Measurements from ENCODE around the gene LGALS4.
A peak's percentile ranks its signal among the peaks of the same experiment; 100 is the strongest.
"Not testable (repeated sequence)": the region's sequence is repeated elsewhere in the genome, so short reads cannot be mapped to it uniquely, and the experiment has no call there.

LGALS4 gene

GRCh38 chr19:38812841-38813320 lies at the start of gene LGALS4:
LGALS4 (minus strand) TSS chr19:38812945; CDS start chr19:38812886, 59 bp downstream.
- no peak for DNase-seq

- DNase-seq, result no peak
These were observed 48.6 kb upstream of the LGALS4 start for GRCh38 chr19:38861368-38861767.

GRCh38 chr19:38859631-38860204 lies 47.0 kb upstream of the LGALS4 start:
- not testable (repeated sequence) for DNase-seq

- no peak for DNase-seq
These were observed 44.1 kb upstream of the LGALS4 start for GRCh38 chr19:38856813-38857212.

- not testable (repeated sequence) for DNase-seq
These were observed 43.0 kb upstream of the LGALS4 start for GRCh38 chr19:38855751-38856150.

GRCh38 chr19:38854961-38855360 lies 42.2 kb upstream of the LGALS4 start:
- not testable (repeated sequence) for DNase-seq

GRCh38 chr19:38853214-38853613 lies 40.5 kb upstream of the LGALS4 start:
- DNase-seq, result peak; percentile 50

GRCh38 chr19:38852231-38853044 lies 39.7 kb upstream of the LGALS4 start:
- peak; percentile 82 for DNase-seq

- peak; percentile 94 for DNase-seq
These were observed 39.0 kb upstream of the LGALS4 start for GRCh38 chr19:38851622-38852230.

- peak; percentile 77 for DNase-seq
These were observed 38.4 kb upstream of the LGALS4 start for GRCh38 chr19:38850976-38851621.

- peak; percentile 96 for DNase-seq
These were observed 37.8 kb upstream of the LGALS4 start for GRCh38 chr19:38850436-38850975.

GRCh38 chr19:38849860-38850435 lies 37.2 kb upstream of the LGALS4 start, which contains the start of gene HNRNPL:
HNRNPL (minus strand) TSS chr19:38849986; CDS start chr19:38849966, 20 bp downstream.
- DNase-seq, result peak; percentile 99

GRCh38 chr19:38849147-38849859 lies 36.6 kb upstream of the LGALS4 start:
- DNase-seq, result peak; percentile 100

GRCh38 chr19:38848299-38849146 lies 35.8 kb upstream of the LGALS4 start:
- no peak for DNase-seq

- no peak for DNase-seq
These were observed 33.4 kb upstream of the LGALS4 start for GRCh38 chr19:38846097-38846496.

- no peak for DNase-seq
These were observed 32.8 kb upstream of the LGALS4 start for GRCh38 chr19:38845374-38846024.

GRCh38 chr19:38844093-38844686 lies 31.4 kb upstream of the LGALS4 start:
- no peak for DNase-seq

- no peak for DNase-seq
These were observed 30.5 kb upstream of the LGALS4 start for GRCh38 chr19:38843175-38843758.

- peak; percentile 75 for DNase-seq
These were observed 29.9 kb upstream of the LGALS4 start for GRCh38 chr19:38842439-38843174.
